Measurements from ENCODE around the gene BANP.
"Not testable (repeated sequence)": the region's sequence is repeated elsewhere in the genome, so short reads cannot be mapped to it uniquely, and the experiment has no call there.

BANP gene

DNA sequence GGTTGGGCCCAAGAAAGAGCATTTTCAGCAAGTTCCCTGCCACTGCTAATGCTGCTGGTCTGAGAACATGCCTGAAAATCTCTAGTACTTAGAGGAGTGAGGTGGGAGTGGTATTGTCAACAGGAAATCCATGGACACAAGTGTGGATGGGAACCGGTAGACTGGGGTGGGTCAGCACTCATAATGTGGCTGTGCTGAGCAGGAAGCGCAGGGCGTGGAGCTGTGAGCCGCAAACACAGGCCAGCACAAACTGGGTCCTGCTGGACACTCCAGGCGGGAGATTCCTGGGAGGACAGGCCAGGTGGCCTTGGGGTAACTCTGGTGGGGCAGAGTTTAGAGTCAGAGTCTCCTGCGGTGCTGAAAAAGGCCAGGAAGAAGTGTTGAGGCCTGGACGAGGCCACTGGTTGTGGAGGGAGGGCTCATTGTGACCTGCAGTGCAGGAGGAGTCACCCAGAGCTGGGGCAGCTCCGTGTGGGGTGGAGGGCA, 62.6 kb downstream of the BANP start:
- Histone ChIP-seq H3K9me3 (ENCODE audit: control insufficient read depth, low read length) (no peaks in the 10 kb centered on the region), H3K27me3 (ENCODE audit: control insufficient read depth, insufficient read depth, low read length, poor library complexity, severe bottlenecking) (no peaks in the 10 kb centered on the region), H3K4me1 (ENCODE audit: control insufficient read depth, insufficient read depth, low read length) (peaks cover 4% of the 10 kb centered on the region), H3K4me3 (ENCODE audit: insufficient read depth, low read depth, low read length) (no peak overlapping the region), H3K36me3 (ENCODE audit: control insufficient read depth, insufficient read depth, low read length) (no peaks in the 10 kb centered on the region), H3K27ac (ENCODE audit: insufficient read depth, low read depth, low read length, poor library complexity, severe bottlenecking) (no peak overlapping the region)
- WGBS, 2 experiments, result 90 to 92% methylated on average over 8 of the region's 8 CpGs

GRCh38 chr16:88014252-88014781, 63.1 kb downstream of the BANP start:
- WGBS, 2 experiments, result 95 to 97% methylated on average over 10 of the region's 10 CpGs
- no peaks in the 10 kb centered on the region for H3K36me3 ChIP-seq (ENCODE audit: control insufficient read depth, insufficient read depth, low read length)

GRCh38 chr16:88014954-88015805, 63.9 kb downstream of the BANP start:
- WGBS, 2 experiments, result 93% methylated on average over 32 of the region's 32 CpGs
- Histone ChIP-seq H3K27me3 (ENCODE audit: control insufficient read depth, insufficient read depth, low read length, poor library complexity, severe bottlenecking) (no peaks in the 10 kb centered on the region), H3K27ac (ENCODE audit: insufficient read depth, low read depth, low read length, poor library complexity, severe bottlenecking) (no peak overlapping the region), H3K4me3 (ENCODE audit: insufficient read depth, low read depth, low read length) (no peak overlapping the region), H3K9me3 (ENCODE audit: control insufficient read depth, low read length) (no peaks in the 10 kb centered on the region), H3K36me3 (ENCODE audit: control insufficient read depth, insufficient read depth, low read length) (no peaks in the 10 kb centered on the region), H3K4me1 (ENCODE audit: control insufficient read depth, insufficient read depth, low read length) (no peaks in the 10 kb centered on the region)

More at GRCh38 chr16:88014252-88014781, 63.1 kb downstream of the BANP start:
- Histone ChIP-seq H3K9me3 (ENCODE audit: control insufficient read depth, low read length) (no peaks in the 10 kb centered on the region), H3K4me1 (ENCODE audit: control insufficient read depth, insufficient read depth, low read length) (peaks cover 4% of the 10 kb centered on the region), H3K27me3 (ENCODE audit: control insufficient read depth, insufficient read depth, low read length, poor library complexity, severe bottlenecking) (no peaks in the 10 kb centered on the region), H3K27ac (ENCODE audit: insufficient read depth, low read depth, low read length, poor library complexity, severe bottlenecking) (no peak overlapping the region), H3K4me3 (ENCODE audit: insufficient read depth, low read depth, low read length) (no peak overlapping the region)

GRCh38 chr16:88015806-88016140, 64.5 kb downstream of the BANP start:
- Histone ChIP-seq H3K4me1 (ENCODE audit: control insufficient read depth, insufficient read depth, low read length) (no peaks in the 10 kb centered on the region), H3K27me3 (ENCODE audit: control insufficient read depth, insufficient read depth, low read length, poor library complexity, severe bottlenecking) (no peaks in the 10 kb centered on the region), H3K4me3 (ENCODE audit: insufficient read depth, low read depth, low read length) (no peak overlapping the region), H3K9me3 (ENCODE audit: control insufficient read depth, low read length) (no peaks in the 10 kb centered on the region), H3K27ac (ENCODE audit: insufficient read depth, low read depth, low read length, poor library complexity, severe bottlenecking) (no peak overlapping the region), H3K36me3 (ENCODE audit: control insufficient read depth, insufficient read depth, low read length) (no peaks in the 10 kb centered on the region)
- WGBS, 2 experiments, result 95 to 98% methylated on average over 9 of the region's 9 CpGs

DNA sequence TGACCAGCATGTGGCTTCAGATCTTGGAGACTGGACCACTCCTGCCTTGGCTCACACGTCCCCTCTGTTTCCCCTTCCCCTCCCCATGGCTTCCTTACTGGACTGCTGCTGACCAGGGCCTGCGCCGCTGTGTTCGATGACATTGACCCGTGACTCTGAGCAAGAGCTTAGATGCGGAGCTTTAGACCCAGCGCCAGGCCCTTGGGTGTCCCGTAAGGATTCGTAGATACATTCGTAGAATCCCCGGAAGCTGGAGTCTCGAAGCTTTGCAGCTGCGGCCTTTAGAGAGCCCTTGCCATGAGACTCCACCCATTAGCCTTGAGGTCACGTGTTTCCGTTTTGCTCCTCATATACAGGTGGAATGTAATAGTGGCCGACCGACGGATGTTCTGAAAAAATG, 65.2 kb downstream of the BANP start:
- H3K27me3 ChIP-seq (ENCODE audit: control insufficient read depth, insufficient read depth, low read length, poor library complexity, severe bottlenecking); H3K27ac ChIP-seq (ENCODE audit: insufficient read depth, low read depth, low read length, poor library complexity, severe bottlenecking); H3K36me3 ChIP-seq (ENCODE audit: control insufficient read depth, insufficient read depth, low read length); H3K4me3 ChIP-seq (ENCODE audit: insufficient read depth, low read depth, low read length); H3K9me3 ChIP-seq (ENCODE audit: control insufficient read depth, low read length); H3K4me1 ChIP-seq (ENCODE audit: control insufficient read depth, insufficient read depth, low read length): not testable (repeated sequence)
- WGBS, 2 experiments, result 89 to 90% methylated on average over 18 of the region's 18 CpGs

GRCh38 chr16:88016964-88017363, 65.7 kb downstream of the BANP start:
- H3K27ac ChIP-seq (ENCODE audit: insufficient read depth, low read depth, low read length, poor library complexity, severe bottlenecking), result no peak overlapping the region
- no peak overlapping the region for H3K4me3 ChIP-seq (ENCODE audit: insufficient read depth, low read depth, low read length)
- no peaks in the 10 kb centered on the region for H3K27me3 ChIP-seq (ENCODE audit: control insufficient read depth, insufficient read depth, low read length, poor library complexity, severe bottlenecking)
- WGBS, 2 experiments, result 95 to 96% methylated on average over 11 of the region's 11 CpGs
- no peaks in the 10 kb centered on the region for H3K9me3 ChIP-seq (ENCODE audit: control insufficient read depth, low read length)
- no peaks in the 10 kb centered on the region for H3K36me3 ChIP-seq (ENCODE audit: control insufficient read depth, insufficient read depth, low read length)
- no peaks in the 10 kb centered on the region for H3K4me1 ChIP-seq (ENCODE audit: control insufficient read depth, insufficient read depth, low read length)

DNA sequence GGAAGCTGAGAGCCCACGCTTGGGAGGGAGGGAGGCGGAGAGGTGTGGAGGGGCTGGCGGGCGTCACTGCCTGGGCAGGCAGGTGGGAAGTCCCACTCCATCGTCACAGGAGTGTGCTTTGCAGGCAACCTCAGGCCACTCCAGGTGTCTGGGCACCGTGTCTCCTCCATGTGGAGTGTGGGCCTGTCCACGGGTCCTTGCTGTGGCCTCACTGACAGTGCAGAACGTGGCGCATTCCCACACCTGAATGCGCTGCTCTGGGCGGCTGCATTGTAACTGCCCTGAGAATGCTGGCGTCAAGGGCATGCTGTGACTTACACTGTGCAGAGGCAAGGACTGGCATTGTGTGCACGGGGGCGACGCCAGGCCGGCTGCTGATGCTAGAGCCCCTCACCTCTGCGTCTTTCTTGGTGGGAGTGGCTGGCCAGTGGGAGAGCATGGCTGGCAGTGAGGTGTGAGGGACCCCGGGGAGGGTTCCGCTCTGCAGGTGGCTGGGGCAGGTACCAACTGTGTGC, 66.4 kb downstream of the BANP start:
- H3K27me3 ChIP-seq (ENCODE audit: control insufficient read depth, insufficient read depth, low read length, poor library complexity, severe bottlenecking), result no peaks in the 10 kb centered on the region
- no peaks in the 10 kb centered on the region for H3K4me1 ChIP-seq (ENCODE audit: control insufficient read depth, insufficient read depth, low read length)
- 90 to 92% methylated on average over 19 of the region's 19 CpGs for WGBS, 2 experiments
- H3K27ac ChIP-seq (ENCODE audit: insufficient read depth, low read depth, low read length, poor library complexity, severe bottlenecking), result no peak overlapping the region
- H3K4me3 ChIP-seq (ENCODE audit: insufficient read depth, low read depth, low read length), result no peak overlapping the region
- no peaks in the 10 kb centered on the region for H3K9me3 ChIP-seq (ENCODE audit: control insufficient read depth, low read length)
- H3K36me3 ChIP-seq (ENCODE audit: control insufficient read depth, insufficient read depth, low read length), result no peaks in the 10 kb centered on the region

- H3K4me3 ChIP-seq (ENCODE audit: insufficient read depth, low read depth, low read length); H3K4me1 ChIP-seq (ENCODE audit: control insufficient read depth, insufficient read depth, low read length); H3K9me3 ChIP-seq (ENCODE audit: control insufficient read depth, low read length); H3K36me3 ChIP-seq (ENCODE audit: control insufficient read depth, insufficient read depth, low read length); H3K27me3 ChIP-seq (ENCODE audit: control insufficient read depth, insufficient read depth, low read length, poor library complexity, severe bottlenecking); H3K27ac ChIP-seq (ENCODE audit: insufficient read depth, low read depth, low read length, poor library complexity, severe bottlenecking): not testable (repeated sequence)
- 95 to 97% methylated on average over 26 of the region's 26 CpGs for WGBS, 2 experiments
Observed at GRCh38 chr16:88018382-88018781, 67.1 kb downstream of the BANP start.

- H3K27me3 ChIP-seq (ENCODE audit: control insufficient read depth, insufficient read depth, low read length, poor library complexity, severe bottlenecking); H3K36me3 ChIP-seq (ENCODE audit: control insufficient read depth, insufficient read depth, low read length); H3K4me3 ChIP-seq (ENCODE audit: insufficient read depth, low read depth, low read length); H3K4me1 ChIP-seq (ENCODE audit: control insufficient read depth, insufficient read depth, low read length); H3K9me3 ChIP-seq (ENCODE audit: control insufficient read depth, low read length); H3K27ac ChIP-seq (ENCODE audit: insufficient read depth, low read depth, low read length, poor library complexity, severe bottlenecking): not testable (repeated sequence)
- 91 to 92% methylated on average over 59 of the region's 59 CpGs for WGBS, 2 experiments
Observed at GRCh38 chr16:88019041-88019820, 68.0 kb downstream of the BANP start.
